Measurements from ENCODE around the gene TEDC1.

DNA sequence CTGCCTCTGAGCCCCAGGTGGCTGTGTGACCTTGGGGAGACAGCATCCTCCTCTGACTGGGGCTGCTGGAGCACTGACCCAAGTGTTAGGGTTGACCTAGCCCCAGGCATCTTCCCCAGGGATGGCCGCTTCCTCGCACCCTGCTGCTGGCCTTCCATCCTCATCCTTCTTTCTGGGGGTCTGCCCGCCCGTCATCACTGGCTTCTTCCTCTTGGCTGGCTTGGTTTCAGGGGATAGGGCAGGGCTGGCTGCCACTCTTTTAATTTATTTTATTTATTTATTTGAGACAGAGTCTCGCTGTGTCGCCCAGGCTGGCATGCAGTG is 3.5 kb downstream of the TEDC1 start:
- TF ChIP-seq, protein P1, sequence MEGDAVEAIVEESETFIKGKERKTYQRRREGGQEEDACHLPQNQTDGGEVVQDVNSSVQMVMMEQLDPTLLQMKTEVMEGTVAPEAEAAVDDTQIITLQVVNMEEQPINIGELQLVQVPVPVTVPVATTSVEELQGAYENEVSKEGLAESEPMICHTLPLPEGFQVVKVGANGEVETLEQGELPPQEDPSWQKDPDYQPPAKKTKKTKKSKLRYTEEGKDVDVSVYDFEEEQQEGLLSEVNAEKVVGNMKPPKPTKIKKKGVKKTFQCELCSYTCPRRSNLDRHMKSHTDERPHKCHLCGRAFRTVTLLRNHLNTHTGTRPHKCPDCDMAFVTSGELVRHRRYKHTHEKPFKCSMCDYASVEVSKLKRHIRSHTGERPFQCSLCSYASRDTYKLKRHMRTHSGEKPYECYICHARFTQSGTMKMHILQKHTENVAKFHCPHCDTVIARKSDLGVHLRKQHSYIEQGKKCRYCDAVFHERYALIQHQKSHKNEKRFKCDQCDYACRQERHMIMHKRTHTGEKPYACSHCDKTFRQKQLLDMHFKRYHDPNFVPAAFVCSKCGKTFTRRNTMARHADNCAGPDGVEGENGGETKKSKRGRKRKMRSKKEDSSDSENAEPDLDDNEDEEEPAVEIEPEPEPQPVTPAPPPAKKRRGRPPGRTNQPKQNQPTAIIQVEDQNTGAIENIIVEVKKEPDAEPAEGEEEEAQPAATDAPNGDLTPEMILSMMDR (IDR thresholded peaks at IDR 0.05): no peak
- TF ChIP-seq POLR2AphosphoS5 (IDR thresholded peaks at IDR 0.05) (no peak), POLR2A (IDR thresholded peaks at IDR 0.05) (no peak)
